ENCODE data around the gene MRLN. TPM values are rescaled to one million over a fixed set of nuclear protein-coding genes. Genes with fewer than 3 reads are reported as not detected.
"Not testable (repeated sequence)": the region's sequence is repeated elsewhere in the genome, so short reads cannot be mapped to it uniquely, and the experiment has no call there.

The MRLN gene
- total RNA-seq, 2 experiments from 2014 or later: not detected

DNA sequence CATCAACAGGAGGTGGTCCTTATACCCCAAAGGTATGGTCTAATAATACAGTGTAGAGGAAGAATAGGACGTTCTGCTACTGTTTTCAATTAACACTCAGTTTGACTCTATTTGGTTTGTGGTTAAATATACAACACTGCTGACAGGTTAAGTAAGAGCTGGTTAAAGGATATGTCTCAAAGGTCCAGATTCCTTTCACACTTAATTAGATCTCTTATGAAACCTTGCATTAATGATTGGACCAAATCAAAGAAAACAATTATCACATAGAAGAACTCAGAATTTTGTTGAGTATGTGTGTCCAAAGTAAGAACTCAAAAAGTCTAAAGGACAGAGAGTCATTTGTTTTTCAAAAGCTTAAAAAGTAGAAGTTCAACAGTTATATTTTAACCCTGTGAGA, 18.0 kb downstream of the MRLN start:
- H3K27me3 Mint-ChIP-seq: peaks cover 2% of the 10 kb centered on the region
- no peaks in the 10 kb centered on the region for H3K9me3 Mint-ChIP-seq
- no peaks in the 10 kb centered on the region for H3K36me3 Mint-ChIP-seq
- POLR2A ChIA-PET: no interaction called here
- ATAC-seq (ENCODE audit: low read depth) (no peak), DNase-seq (no peak)
- H3K4me3 Mint-ChIP-seq: no peak overlapping the region
- no peak overlapping the region for H3K27ac Mint-ChIP-seq
- H3K4me1 Mint-ChIP-seq: peaks cover 3% of the 10 kb centered on the region

- Mint-ChIP-seq H3K4me3 (no peak overlapping the region), H3K9me3 (no peaks in the 10 kb centered on the region), H3K4me1 (peaks cover 3% of the 10 kb centered on the region), H3K36me3 (no peaks in the 10 kb centered on the region), H3K27me3 (peaks cover 2% of the 10 kb centered on the region), H3K27ac (no peak overlapping the region)
- ATAC-seq (ENCODE audit: low read depth) (no peak), DNase-seq (no peak)
- POLR2A ChIA-PET: no interaction called here
Observed at GRCh38 chr10:59734014-59734462, 19.2 kb downstream of the MRLN start.

DNA sequence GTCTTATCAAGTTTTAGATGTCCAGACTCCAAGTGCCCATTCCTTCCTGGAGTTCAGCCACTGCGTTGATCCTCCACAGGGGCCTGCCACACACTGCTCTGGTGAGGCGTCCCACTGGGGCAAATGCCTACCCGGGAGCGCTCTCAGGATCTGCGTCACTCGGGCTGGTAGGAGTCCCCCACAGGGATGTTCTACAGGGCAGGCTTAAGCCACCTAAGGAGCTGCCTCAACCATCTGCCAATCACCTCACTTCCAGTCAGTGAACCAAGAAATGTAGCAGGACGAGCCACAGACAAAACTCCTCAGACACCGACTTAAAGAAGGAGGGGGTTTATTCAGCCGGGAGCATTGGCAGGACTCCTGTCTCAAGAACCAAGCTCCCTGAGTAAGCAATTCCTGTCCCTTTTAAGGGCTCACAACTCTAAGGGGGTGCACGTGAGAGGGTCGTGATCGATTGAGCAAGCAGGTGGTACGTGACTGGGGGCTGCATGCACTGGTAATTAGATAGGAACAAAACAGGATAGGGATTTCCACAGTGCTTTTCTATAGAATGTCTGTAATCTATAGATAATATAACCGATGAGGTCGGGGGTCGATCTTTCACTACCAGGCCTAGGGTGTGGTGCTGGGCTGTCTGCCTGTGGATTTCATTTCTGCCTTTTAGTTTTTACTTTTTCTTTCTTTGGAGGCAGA, 19.8 kb downstream of the MRLN start:
- H3K9me3 Mint-ChIP-seq; H3K4me1 Mint-ChIP-seq; POLR2A ChIA-PET; H3K36me3 Mint-ChIP-seq; DNase-seq; ATAC-seq (ENCODE audit: low read depth); H3K4me3 Mint-ChIP-seq; H3K27ac Mint-ChIP-seq; H3K27me3 Mint-ChIP-seq: not testable (repeated sequence)

GRCh38 chr10:59732849-59733248, 20.4 kb downstream of the MRLN start:
- H3K9me3 Mint-ChIP-seq; H3K4me3 Mint-ChIP-seq; H3K27ac Mint-ChIP-seq; DNase-seq; H3K36me3 Mint-ChIP-seq; H3K27me3 Mint-ChIP-seq; POLR2A ChIA-PET; ATAC-seq (ENCODE audit: low read depth); H3K4me1 Mint-ChIP-seq: not testable (repeated sequence)

DNA sequence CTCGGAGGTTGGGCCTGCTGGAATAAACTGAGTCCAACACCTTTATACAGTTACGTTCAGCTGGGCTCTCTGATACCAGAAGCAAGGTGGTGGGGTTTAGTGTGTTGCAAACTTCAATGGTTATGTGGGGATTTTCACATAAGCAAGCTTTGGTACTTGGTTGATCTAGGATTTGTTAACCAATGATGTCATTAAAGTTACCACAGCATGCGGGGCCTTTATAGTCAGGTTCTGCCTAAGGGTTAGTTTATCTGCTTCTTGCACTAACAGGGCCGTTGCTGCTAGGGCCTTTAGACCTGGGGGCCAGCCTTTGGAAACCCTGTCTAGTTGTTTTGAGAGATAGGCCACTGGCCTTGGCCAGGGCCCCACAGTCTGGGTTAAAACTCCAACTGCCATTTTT, 24.1 kb downstream of the MRLN start:
- H3K9me3 Mint-ChIP-seq; H3K27me3 Mint-ChIP-seq; ATAC-seq (ENCODE audit: low read depth); POLR2A ChIA-PET; H3K36me3 Mint-ChIP-seq; H3K27ac Mint-ChIP-seq; H3K4me3 Mint-ChIP-seq; DNase-seq; H3K4me1 Mint-ChIP-seq: not testable (repeated sequence)

GRCh38 chr10:59724098-59724938, 28.9 kb downstream of the MRLN start:
- POLR2A ChIA-PET: no interaction called here
- ATAC-seq (ENCODE audit: low read depth) (no peak), DNase-seq (no peak)
- no peaks in the 10 kb centered on the region for H3K4me1 Mint-ChIP-seq
- no peaks in the 10 kb centered on the region for H3K36me3 Mint-ChIP-seq
- no peak overlapping the region for H3K4me3 Mint-ChIP-seq
- no peak overlapping the region for H3K27ac Mint-ChIP-seq
- no peaks in the 10 kb centered on the region for H3K27me3 Mint-ChIP-seq
- H3K9me3 Mint-ChIP-seq: no peaks in the 10 kb centered on the region

DNA sequence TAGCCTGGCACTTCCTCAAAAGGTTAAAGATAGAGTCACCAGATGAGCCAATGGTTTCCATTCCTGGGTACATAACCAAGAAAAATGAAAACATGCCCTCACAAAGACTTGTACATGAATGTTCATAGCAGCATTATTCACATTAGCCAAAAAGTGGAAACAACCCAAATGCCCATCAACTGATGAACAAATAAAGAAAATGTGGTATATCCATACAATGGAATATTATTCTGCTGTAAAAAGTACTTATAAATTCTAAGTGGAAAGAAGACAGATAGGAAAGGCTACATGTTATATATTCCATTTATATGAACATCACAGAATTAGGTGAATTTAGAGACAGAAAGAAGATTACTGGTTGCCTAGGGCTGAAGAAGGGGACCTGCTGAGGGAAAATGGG, 32.9 kb downstream of the MRLN start:
- Mint-ChIP-seq H3K9me3 (no peaks in the 10 kb centered on the region), H3K4me3 (no peak overlapping the region), H3K4me1 (no peaks in the 10 kb centered on the region), H3K27me3 (peaks cover 14% of the 10 kb centered on the region), H3K27ac (no peak overlapping the region), H3K36me3 (no peaks in the 10 kb centered on the region)
- POLR2A ChIA-PET: no interaction called here
- DNase-seq (no peak), ATAC-seq (ENCODE audit: low read depth) (no peak)

- no peaks in the 10 kb centered on the region for H3K36me3 Mint-ChIP-seq
- no peak overlapping the region for H3K4me3 Mint-ChIP-seq
- DNase-seq (no peak), ATAC-seq (ENCODE audit: low read depth) (no peak)
- POLR2A ChIA-PET: no interaction called here
- H3K4me1 Mint-ChIP-seq: no peaks in the 10 kb centered on the region
- no peaks in the 10 kb centered on the region for H3K9me3 Mint-ChIP-seq
- H3K27me3 Mint-ChIP-seq: peaks cover 23% of the 10 kb centered on the region
- H3K27ac Mint-ChIP-seq: no peak overlapping the region
Observed at GRCh38 chr10:59719374-59719773, 33.9 kb downstream of the MRLN start.

GRCh38 chr10:59718257-59718656, 35.0 kb downstream of the MRLN start:
- Mint-ChIP-seq H3K4me1 (no peaks in the 10 kb centered on the region), H3K27ac (no peak overlapping the region), H3K36me3 (no peaks in the 10 kb centered on the region), H3K4me3 (no peak overlapping the region), H3K27me3 (peaks cover 28% of the 10 kb centered on the region), H3K9me3 (no peaks in the 10 kb centered on the region)
- ATAC-seq (ENCODE audit: low read depth): no peak
- DNase-seq: no peak
- POLR2A ChIA-PET: no interaction called here

- Mint-ChIP-seq H3K4me1 (peaks cover 9% of the 10 kb centered on the region), H3K36me3 (no peaks in the 10 kb centered on the region), H3K4me3 (no peak overlapping the region), H3K9me3 (no peaks in the 10 kb centered on the region), H3K27ac (no peak overlapping the region), H3K27me3 (peaks cover 61% of the 10 kb centered on the region)
- POLR2A ChIA-PET: no interaction called here
- ATAC-seq (ENCODE audit: low read depth) (no peak), DNase-seq (no peak)
Observed at GRCh38 chr10:59713196-59713821, 39.9 kb downstream of the MRLN start.

- H3K4me1 Mint-ChIP-seq: peaks cover 9% of the 10 kb centered on the region
- ATAC-seq (ENCODE audit: low read depth): no peak
- H3K4me3 Mint-ChIP-seq: no peak overlapping the region
- POLR2A ChIA-PET: no interaction called here
- no peaks in the 10 kb centered on the region for H3K9me3 Mint-ChIP-seq
- H3K36me3 Mint-ChIP-seq: no peaks in the 10 kb centered on the region
- peaks cover 70% of the 10 kb centered on the region for H3K27me3 Mint-ChIP-seq
- H3K27ac Mint-ChIP-seq: no peak overlapping the region
- no peak for DNase-seq
Observed at GRCh38 chr10:59711871-59712494, 41.3 kb downstream of the MRLN start.

DNA sequence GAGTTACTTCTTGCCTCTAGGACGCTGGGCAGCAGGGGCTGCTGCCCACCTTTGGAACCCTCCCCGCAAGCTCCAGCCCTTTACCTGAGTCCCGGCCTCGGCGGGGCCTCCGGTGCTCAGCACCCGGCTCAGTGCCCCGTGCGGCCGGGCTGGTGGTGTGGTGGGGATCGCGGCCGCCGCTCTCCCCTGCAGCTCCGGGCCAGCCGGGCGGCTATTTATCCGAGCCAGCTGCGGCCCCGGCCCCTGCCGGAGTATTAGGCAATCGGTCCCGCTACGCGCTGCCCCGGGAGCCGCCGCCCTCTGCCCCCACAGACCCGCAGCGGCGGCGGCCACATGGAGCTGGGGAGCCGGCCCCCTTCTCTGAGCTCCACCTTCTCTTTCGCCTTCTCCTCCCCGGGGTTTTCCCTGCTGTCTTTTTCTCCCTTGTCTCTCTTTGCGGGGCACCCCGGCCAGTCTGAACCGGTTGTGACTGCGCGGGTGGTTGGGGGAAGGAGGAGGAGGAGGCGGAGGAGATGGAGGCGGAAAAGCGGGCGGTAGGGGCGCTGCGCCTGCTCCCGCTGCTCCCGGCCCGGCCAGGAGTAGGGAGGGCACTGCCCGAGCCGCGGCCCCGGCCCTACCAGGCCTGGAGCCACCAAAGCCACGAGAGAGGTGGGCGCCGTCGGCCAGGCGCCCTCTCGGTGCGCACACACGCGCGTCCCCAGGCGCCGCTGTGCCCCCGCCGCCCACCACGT, 43.7 kb downstream of the MRLN start, which contains the start of gene SLC16A9:
Gene SLC16A9 (minus strand): TSS at position 456 of the 731 bp plus-strand sequence. CDS start 25,559 bp downstream, outside the sequence.
- peak; percentile 75 for ATAC-seq (ENCODE audit: low read depth)
- POLR2A ChIA-PET: no interaction called here
- Mint-ChIP-seq H3K36me3 (no peaks in the 10 kb centered on the region), H3K27ac (no peak within 1 kb of the TSS), H3K9me3 (no peaks in the 10 kb centered on the region), H3K4me3 (peak within 1 kb of the TSS; percentile 85), H3K4me1 (peaks cover 9% of the 10 kb centered on the region), H3K27me3 (peaks cover 63% of the 10 kb centered on the region)
- peak; percentile 65 for DNase-seq

All from activated naive CD8-positive, alpha-beta T cell treated with anti-CD3 and anti-CD28 coated beads, Interleukin-2, amount 10 ng/mL, durations not matched to agents 7 days and 5 days (primary cell).